Activated CD4-positive, alpha-beta T cell treated with anti-CD3 and anti-CD28 coated beads, Interleukin-2, amount 10 ng/mL, durations not matched to agents 7 days and 5 days (primary cell): ENCODE data around the gene SOSTDC1. TPM values are rescaled to one million over a fixed set of nuclear protein-coding genes. Genes with fewer than 3 reads are reported as not detected.
A peak's percentile ranks its signal among the peaks of the same experiment; 100 is the strongest.

Experiments
- CTCF ChIA-PET: fragments of 350-600 bp; sonication (Branson Sonifier 250); formaldehyde crosslinking; loops from one replicate; lab custom pipeline; 2021; ENCODE audit warnings: antibody characterized with exemption; lab: Charles Lee
- POLR2A ChIA-PET: fragments of 350-600 bp; sonication (Branson Sonifier 250); formaldehyde crosslinking; loops from one replicate; lab custom pipeline; 2021; ENCODE audit warnings: antibody characterized with exemption; lab: Charles Lee
- DNase-seq: peaks from one replicate; pipeline ENCODE4 v3.0.0-alpha.2; 2020
- H3K27ac Mint-ChIP-seq: one replicate; pipeline ENCODE4 v1.8.0; 2021; ENCODE audit warnings: mild to moderate bottlenecking, moderate library complexity, mixed read lengths
- H3K27me3 Mint-ChIP-seq: one replicate; pipeline ENCODE4 v1.8.0; 2021; ENCODE audit warnings: mixed read lengths
- H3K36me3 Mint-ChIP-seq: one replicate; pipeline ENCODE4 v1.8.0; 2021; ENCODE audit warnings: low read depth, mixed read lengths
- H3K4me1 Mint-ChIP-seq: one replicate; pipeline ENCODE4 v1.8.0; 2021; ENCODE audit warnings: mixed read lengths
- H3K4me3 Mint-ChIP-seq: one replicate; pipeline ENCODE4 v1.8.0; 2021; ENCODE audit warnings: mild to moderate bottlenecking, moderate library complexity, mixed read lengths
- H3K9me3 Mint-ChIP-seq: one replicate; pipeline ENCODE4 v1.8.0; 2021; ENCODE audit warnings: mixed read lengths
- total RNA-seq, 2 experiments: library from RNA; stranded (reverse); gene quantifications; one replicate each; pipeline ENCODE4 v1.2.3, GENCODE V29; 2021

SOSTDC1 gene
- total RNA-seq, 2 experiments from 2014 or later: not detected

DNA sequence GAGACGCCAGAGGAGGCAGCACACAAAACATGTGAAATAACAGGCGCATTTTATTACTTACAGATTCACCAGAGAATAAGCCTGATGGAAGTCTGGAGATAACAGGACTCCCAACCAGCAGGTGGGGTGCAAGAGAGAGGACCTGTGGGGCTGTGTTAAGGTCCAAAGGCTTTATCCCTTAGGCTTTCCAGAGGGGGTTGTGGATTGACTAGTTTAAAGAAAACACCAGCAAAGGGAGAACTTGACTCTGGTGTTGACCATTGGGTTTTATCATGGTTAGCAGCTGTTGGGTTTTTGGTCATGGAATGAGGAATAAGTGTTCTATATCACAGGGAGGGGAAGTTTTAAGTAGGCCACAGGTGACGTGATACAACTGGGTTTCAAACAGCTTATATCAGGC is 42.6 kb downstream of the SOSTDC1 start:
- CTCF ChIA-PET: interaction anchor here (1.0 kb wide), 1 partner anchor 64 kb away, joined by 3 read pairs; no protein-coding TSS in a partner anchor
- no peak for DNase-seq
- Mint-ChIP-seq H3K4me1 (peaks cover 21% of the 10 kb centered on the region), H3K4me3 (no peak overlapping the region), H3K27me3 (peaks cover 2% of the 10 kb centered on the region), H3K27ac (no peak overlapping the region), H3K36me3 (peaks cover 7% of the 10 kb centered on the region), H3K9me3 (peaks cover 6% of the 10 kb centered on the region)
- POLR2A ChIA-PET: no interaction called here

- peaks cover 2% of the 10 kb centered on the region for H3K27me3 Mint-ChIP-seq
- H3K9me3 Mint-ChIP-seq: peaks cover 8% of the 10 kb centered on the region
- H3K4me3 Mint-ChIP-seq: peak overlapping the region; percentile 62
- peaks cover 7% of the 10 kb centered on the region for H3K36me3 Mint-ChIP-seq
- ChIA-PET CTCF (interaction anchor here (1.0 to 2.3 kb wide), 4 partner anchors 12 to 65 kb away, joined by 3 to 5 read pairs (median 4); no protein-coding TSS in a partner anchor), POLR2A (no interaction called here)
- no peak for DNase-seq
- H3K4me1 Mint-ChIP-seq: peaks cover 21% of the 10 kb centered on the region
- H3K27ac Mint-ChIP-seq: peak overlapping the region; percentile 83
Observed at GRCh38 chr7:16422103-16422435, 43.5 kb downstream of the SOSTDC1 start.

GRCh38 chr7:16421333-16422102 is 44.0 kb downstream of the SOSTDC1 start, which contains the start of gene CRPPA:
Gene CRPPA, minus strand, starts transcription at chr7:16421538. Its CDS starts 216 bp downstream, at chr7:16421322.
- CTCF ChIA-PET: interaction anchor here (0.6 to 2.3 kb wide), 8 partner anchors 9 to 1409 kb away, joined by 3 to 5 read pairs (median 4); no protein-coding TSS in a partner anchor
- Mint-ChIP-seq H3K9me3 (peaks cover 11% of the 10 kb centered on the region), H3K27ac (peak within 1 kb of the TSS; percentile 93), H3K36me3 (peaks cover 7% of the 10 kb centered on the region), H3K4me3 (peak within 1 kb of the TSS; percentile 84), H3K27me3 (peaks cover 2% of the 10 kb centered on the region), H3K4me1 (peaks cover 26% of the 10 kb centered on the region)
- DNase-seq: peak; percentile 31
- POLR2A ChIA-PET: interaction anchor here (1.3 kb wide), 1 partner anchor 143 kb away, joined by 6 read pairs; no protein-coding TSS in a partner anchor

- Mint-ChIP-seq H3K9me3 (peaks cover 11% of the 10 kb centered on the region), H3K27me3 (peaks cover under 1% of the 10 kb centered on the region), H3K27ac (peak overlapping the region; percentile 93), H3K4me1 (peaks cover 26% of the 10 kb centered on the region), H3K36me3 (peaks cover 7% of the 10 kb centered on the region), H3K4me3 (peak overlapping the region; percentile 84)
- POLR2A ChIA-PET: interaction anchor here (0.5 to 1.3 kb wide), 3 partner anchors 42 to 1551 kb away, joined by 3 to 6 read pairs (median 4); no protein-coding TSS in a partner anchor
- peak; percentile 91 for DNase-seq
- CTCF ChIA-PET: interaction anchor here (1.0 to 2.3 kb wide), 8 partner anchors 10 to 223 kb away, joined by 3 to 5 read pairs (median 4); no protein-coding TSS in a partner anchor
Observed at GRCh38 chr7:16420649-16421332, 44.7 kb downstream of the SOSTDC1 start.

GRCh38 chr7:16420329-16420648 is 45.2 kb downstream of the SOSTDC1 start:
- ChIA-PET POLR2A (interaction anchor here (0.6 to 1.3 kb wide), 2 partner anchors 42 to 144 kb away, joined by 4 to 6 read pairs; no protein-coding TSS in a partner anchor), CTCF (interaction anchor here (1.0 to 2.3 kb wide), 6 partner anchors 10 to 224 kb away, joined by 3 to 5 read pairs (median 4); no protein-coding TSS in a partner anchor)
- Mint-ChIP-seq H3K27ac (peak overlapping the region; percentile 93), H3K27me3 (no peaks in the 10 kb centered on the region), H3K4me3 (peak overlapping the region; percentile 84), H3K9me3 (peaks cover 11% of the 10 kb centered on the region), H3K36me3 (peaks cover 7% of the 10 kb centered on the region), H3K4me1 (peaks cover 26% of the 10 kb centered on the region)
- no peak for DNase-seq

DNA sequence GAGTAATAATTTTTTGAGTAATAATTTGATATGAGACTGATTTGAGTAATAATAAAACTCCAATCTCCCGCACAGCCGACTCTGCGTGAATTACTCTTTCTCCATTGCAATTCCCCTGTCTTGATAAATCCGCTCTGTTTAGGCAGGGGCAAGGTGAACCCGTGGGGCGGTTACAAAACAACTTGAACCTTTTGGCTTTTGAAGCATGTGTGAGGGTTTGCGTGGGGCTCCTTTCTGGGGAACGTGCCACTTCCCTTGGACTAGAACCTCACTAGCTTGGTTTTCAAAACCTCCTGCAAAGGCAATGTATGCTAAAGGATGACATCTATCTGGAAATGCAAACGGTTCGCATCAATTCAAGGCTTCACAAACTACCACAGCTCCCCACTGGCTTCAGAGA is 45.7 kb downstream of the SOSTDC1 start:
- Mint-ChIP-seq H3K9me3 (peaks cover 11% of the 10 kb centered on the region), H3K36me3 (peaks cover 7% of the 10 kb centered on the region), H3K4me3 (peak overlapping the region; percentile 84), H3K27ac (peak overlapping the region; percentile 93), H3K27me3 (no peaks in the 10 kb centered on the region), H3K4me1 (peaks cover 26% of the 10 kb centered on the region)
- DNase-seq: no peak
- ChIA-PET POLR2A (interaction anchor here (0.6 to 1.3 kb wide), 2 partner anchors 43 to 145 kb away, joined by 4 to 6 read pairs; no protein-coding TSS in a partner anchor), CTCF (interaction anchor here (1.3 to 2.3 kb wide), 4 partner anchors 10 to 224 kb away, joined by 3 to 5 read pairs (median 5); no protein-coding TSS in a partner anchor)

DNA sequence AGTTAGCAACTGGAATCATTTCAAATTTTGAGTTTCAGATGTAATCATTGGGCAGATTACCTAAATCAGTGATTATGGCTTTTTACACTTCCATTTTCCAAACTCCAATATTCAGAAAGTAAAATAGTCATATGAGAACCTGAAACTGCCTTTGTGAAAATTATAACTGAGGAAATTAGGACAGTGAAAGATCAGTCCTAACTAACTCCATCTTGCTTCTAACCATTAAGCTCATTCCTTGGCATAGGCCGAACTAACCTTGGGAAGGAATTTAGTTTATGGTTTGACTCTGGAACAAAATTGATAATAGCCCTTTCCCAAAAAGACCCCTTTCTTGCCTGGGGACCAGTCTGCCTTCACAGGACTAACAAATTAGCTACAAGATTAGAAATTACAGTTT is 46.4 kb downstream of the SOSTDC1 start:
- H3K36me3 Mint-ChIP-seq: peaks cover 7% of the 10 kb centered on the region
- H3K4me1 Mint-ChIP-seq: peaks cover 26% of the 10 kb centered on the region

DNA sequence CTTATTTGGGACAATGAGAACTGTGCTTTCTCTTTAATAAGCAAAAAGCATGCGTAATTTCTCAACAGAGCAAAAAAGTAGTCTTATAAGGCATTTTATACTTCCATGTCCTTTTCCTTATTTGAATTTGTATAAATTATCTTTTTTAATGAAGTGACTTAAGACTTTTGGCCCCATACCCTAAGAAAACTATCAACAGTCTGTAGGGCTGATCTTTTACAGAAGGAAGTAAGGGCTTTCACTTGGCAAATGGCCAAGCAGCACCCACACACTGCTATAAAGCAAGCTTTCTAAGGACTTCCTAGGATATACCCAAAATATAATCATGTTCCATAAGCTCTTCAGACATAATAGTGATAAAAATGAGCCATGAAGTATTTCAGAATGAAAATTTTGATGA is 47.6 kb downstream of the SOSTDC1 start:
- no peak for DNase-seq
- POLR2A ChIA-PET: no interaction called here
- peaks cover 26% of the 10 kb centered on the region for H3K4me1 Mint-ChIP-seq
- no peak overlapping the region for H3K4me3 Mint-ChIP-seq
- H3K27me3 Mint-ChIP-seq: no peaks in the 10 kb centered on the region
- H3K9me3 Mint-ChIP-seq: peaks cover 11% of the 10 kb centered on the region
- CTCF ChIA-PET: no interaction called here
- H3K36me3 Mint-ChIP-seq: peaks cover 5% of the 10 kb centered on the region
- no peak overlapping the region for H3K27ac Mint-ChIP-seq

More for the DNA sequence above, 46.4 kb downstream of the SOSTDC1 start:
- peak overlapping the region; percentile 41 for H3K4me3 Mint-ChIP-seq
- H3K27me3 Mint-ChIP-seq: no peaks in the 10 kb centered on the region
- H3K9me3 Mint-ChIP-seq: peaks cover 11% of the 10 kb centered on the region
- POLR2A ChIA-PET: no interaction called here
- CTCF ChIA-PET: no interaction called here
- no peak overlapping the region for H3K27ac Mint-ChIP-seq
- no peak for DNase-seq

DNA sequence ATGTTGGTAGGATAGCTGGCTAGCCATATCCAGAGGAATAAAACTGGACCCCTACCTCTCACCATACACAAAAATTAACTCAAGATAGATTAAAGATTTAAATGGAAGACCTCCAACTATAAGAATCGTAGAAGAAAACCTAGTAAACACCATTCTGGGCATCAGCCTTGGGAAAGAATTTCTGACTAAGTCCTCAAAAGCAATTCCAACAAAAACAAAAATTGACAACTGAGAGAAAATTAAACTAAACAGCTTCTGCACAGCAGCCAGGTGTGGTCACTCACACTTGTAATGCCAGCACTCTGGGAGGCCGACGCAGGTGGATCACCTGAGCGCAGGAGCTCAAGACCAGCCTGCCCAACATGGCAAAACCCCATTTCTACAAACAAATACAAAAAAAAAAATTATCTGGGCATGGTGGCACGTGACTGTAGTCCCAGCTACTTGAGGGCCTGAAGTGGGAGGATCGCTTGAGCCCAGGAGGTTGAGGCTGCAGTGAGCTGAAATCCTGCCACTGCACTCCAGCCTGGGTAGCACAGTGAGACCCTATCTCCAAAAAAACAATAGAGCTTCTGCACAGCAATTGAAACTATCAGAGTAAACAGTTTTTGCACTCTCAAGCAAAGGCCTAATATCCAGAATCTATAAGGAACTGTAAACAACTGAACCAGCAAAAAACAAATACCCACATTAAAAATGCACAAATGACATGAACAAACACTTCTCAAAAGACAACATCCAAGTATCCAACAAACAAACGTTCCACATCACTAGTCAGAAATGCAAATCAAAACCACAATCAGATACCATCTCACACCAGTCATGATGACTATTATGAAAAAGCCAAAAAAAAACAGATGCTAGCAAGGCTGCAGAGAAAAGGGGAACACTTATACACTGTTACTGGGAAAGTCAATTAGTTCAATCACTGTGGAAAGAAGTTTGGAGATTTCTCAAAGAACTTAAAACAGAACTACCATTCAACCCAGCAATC is 49.0 kb downstream of the SOSTDC1 start:
- peak overlapping the region; percentile 26 for H3K27ac Mint-ChIP-seq
- H3K27me3 Mint-ChIP-seq: no peaks in the 10 kb centered on the region
- no peak for DNase-seq
- H3K4me1 Mint-ChIP-seq: peaks cover 21% of the 10 kb centered on the region
- no peak overlapping the region for H3K4me3 Mint-ChIP-seq
- CTCF ChIA-PET: interaction anchor here (0.7 kb wide), 1 partner anchor 76 kb away, joined by 3 read pairs; no protein-coding TSS in a partner anchor
- H3K36me3 Mint-ChIP-seq: peaks cover 5% of the 10 kb centered on the region
- POLR2A ChIA-PET: no interaction called here
- H3K9me3 Mint-ChIP-seq: peaks cover 11% of the 10 kb centered on the region

DNA sequence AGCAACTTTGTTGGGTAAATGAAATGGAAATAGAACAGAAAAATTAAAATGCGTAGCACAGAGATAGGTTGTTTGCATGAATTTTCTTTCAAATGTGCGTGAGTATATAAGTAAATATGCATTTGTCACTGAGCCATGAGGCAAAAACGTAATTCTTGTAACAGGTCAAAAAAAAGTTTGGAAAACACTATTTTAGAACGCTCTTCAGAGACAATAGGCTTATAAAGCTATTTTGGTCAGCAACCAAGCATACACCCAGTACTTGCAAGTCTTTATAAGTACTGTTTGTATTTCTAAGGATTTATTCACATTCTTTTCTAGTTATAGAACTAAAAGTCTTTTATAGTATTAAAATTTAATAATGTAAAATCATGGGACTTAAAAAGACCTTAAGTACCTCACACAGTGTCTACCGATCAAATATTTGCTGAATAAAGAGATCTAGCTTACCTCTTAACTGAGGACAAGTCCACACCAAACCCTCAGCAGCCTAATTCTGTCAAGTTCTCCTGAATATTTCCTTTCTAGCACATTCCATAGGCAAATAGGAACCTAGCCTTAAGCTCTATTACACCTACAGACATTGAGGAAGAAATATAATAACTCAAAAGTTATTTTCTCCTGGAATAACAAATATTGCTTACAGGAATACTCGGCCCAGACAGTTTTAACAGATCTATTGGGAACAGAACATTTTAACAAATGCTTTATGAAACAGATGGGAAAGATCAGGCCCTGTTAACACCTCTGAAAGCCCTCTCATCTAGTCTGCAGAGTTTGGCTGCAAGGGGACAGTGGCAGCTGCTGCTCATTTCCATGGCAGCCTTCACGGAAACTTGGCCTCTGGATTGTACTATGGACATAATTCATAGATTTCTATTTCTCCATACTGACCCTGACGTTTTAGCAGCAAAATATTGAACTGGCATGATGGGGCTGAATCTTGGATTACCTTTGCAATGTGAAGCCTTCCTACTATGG is 53.0 kb downstream of the SOSTDC1 start:
- Mint-ChIP-seq H3K4me1 (peaks cover 5% of the 10 kb centered on the region), H3K27me3 (no peaks in the 10 kb centered on the region), H3K27ac (no peak overlapping the region), H3K4me3 (no peak overlapping the region), H3K36me3 (no peaks in the 10 kb centered on the region), H3K9me3 (peaks cover 5% of the 10 kb centered on the region)
- DNase-seq: no peak
- ChIA-PET CTCF (no interaction called here), POLR2A (interaction anchor here (0.6 kb wide), 1 partner anchor 1145 kb away, joined by 3 read pairs; no protein-coding TSS in a partner anchor)
